Activated CD4-positive, alpha-beta memory T cell treated with anti-CD3 and anti-CD28 coated beads, Interleukin-2, amount 10 ng/mL, durations not matched to agents 7 days and 5 days (primary cell): ENCODE data around the gene STOX2. TPM values are rescaled to one million over a fixed set of nuclear protein-coding genes. Genes with fewer than 3 reads are reported as not detected.

Experiments
- CTCF ChIA-PET: fragments of 350-600 bp; sonication (Branson Sonifier 250); formaldehyde crosslinking; loops from one replicate; lab custom pipeline; 2021; ENCODE audit warnings: antibody characterized with exemption, inconsistent platforms; lab: Charles Lee
- POLR2A ChIA-PET: fragments of 350-600 bp; sonication (Branson Sonifier 250); formaldehyde crosslinking; loops from one replicate; lab custom pipeline; 2021; ENCODE audit warnings: antibody characterized with exemption; lab: Charles Lee
- DNase-seq: peaks from one replicate; pipeline ENCODE4 v3.0.0-alpha.2; 2020
- H3K27ac Mint-ChIP-seq: one replicate; pipeline ENCODE4 v1.8.0; 2021; ENCODE audit warnings: mild to moderate bottlenecking, mixed read lengths
- H3K27me3 Mint-ChIP-seq: one replicate; pipeline ENCODE4 v1.8.0; 2021; ENCODE audit warnings: mixed read lengths
- H3K36me3 Mint-ChIP-seq: one replicate; pipeline ENCODE4 v1.8.0; 2021; ENCODE audit warnings: low read depth, mixed read lengths
- H3K4me1 Mint-ChIP-seq: one replicate; pipeline ENCODE4 v1.8.0; 2021; ENCODE audit warnings: mixed read lengths
- H3K4me3 Mint-ChIP-seq: one replicate; pipeline ENCODE4 v1.8.0; 2021; ENCODE audit warnings: mild to moderate bottlenecking, mixed read lengths
- H3K9me3 Mint-ChIP-seq: one replicate; pipeline ENCODE4 v1.8.0; 2021; ENCODE audit warnings: mixed read lengths
- total RNA-seq, 2 experiments: library from RNA; stranded (reverse); gene quantifications; one replicate each; pipeline ENCODE4 v1.2.3, GENCODE V29; 2021

STOX2 gene
- total RNA-seq, 2 experiments from 2014 or later, result not detected

GRCh38 chr4:184067931-184068554 is 162.9 kb downstream of the STOX2 start:
- DNase-seq, result no peak
- Mint-ChIP-seq H3K9me3 (peaks cover 2% of the 10 kb centered on the region), H3K27ac (no peak overlapping the region), H3K4me3 (no peak overlapping the region), H3K36me3 (no peaks in the 10 kb centered on the region), H3K27me3 (peaks cover 22% of the 10 kb centered on the region), H3K4me1 (no peaks in the 10 kb centered on the region)
- ChIA-PET CTCF (no interaction called here), POLR2A (no interaction called here)

Other genes with a start within 250 kb of the STOX2 start
- 10 to 100 TPM; 13.0 to 15.3 TPM for gene RWDD4, start 246.1 kb upstream of the STOX2 start, total RNA-seq
- 10 to 100 TPM; 29.7 to 36.1 TPM for gene TRAPPC11, start 246.0 kb upstream of the STOX2 start, total RNA-seq